Bone marrow (tissue), 2 donors: ENCODE results near the gene GAS6.
"Not testable (repeated sequence)": the region's sequence is repeated elsewhere in the genome, so short reads cannot be mapped to it uniquely, and the experiment has no call there.

Experiments used
- DNase-seq, 2 donors: peaks; one replicate each; lab custom pipeline; 2025; lab: John Stamatoyannopoulos, UW

Gene GAS6

DNA sequence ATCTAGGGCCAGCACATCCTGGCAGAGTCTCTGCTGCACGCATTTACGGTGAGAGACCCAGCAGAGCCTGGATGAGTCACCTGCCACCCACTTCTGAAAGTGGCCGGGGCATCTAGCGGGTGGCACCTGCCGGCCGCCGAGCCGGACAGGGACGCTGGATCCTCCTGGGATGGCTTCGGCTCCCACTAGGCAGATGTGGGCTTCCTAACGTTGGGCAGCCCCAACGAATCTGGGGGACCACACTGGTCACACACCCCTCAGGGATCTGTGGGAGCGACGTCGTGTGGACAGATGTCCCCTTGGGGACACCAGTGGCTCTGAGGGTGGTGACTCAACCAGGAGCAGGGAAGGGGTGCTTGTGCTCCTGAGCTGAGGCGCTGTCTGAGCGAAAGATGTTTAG lies 72.7 kb downstream of the GAS6 start:
- DNase-seq, result no peak

- not testable (repeated sequence) for DNase-seq
Observed at GRCh38 chr13:113789931-113790330, 73.9 kb downstream of the GAS6 start.

- no peak for DNase-seq
Observed at GRCh38 chr13:113789167-113789566, 74.7 kb downstream of the GAS6 start.

GRCh38 chr13:113788413-113789135 lies 75.3 kb downstream of the GAS6 start:
- no peak for DNase-seq

DNA sequence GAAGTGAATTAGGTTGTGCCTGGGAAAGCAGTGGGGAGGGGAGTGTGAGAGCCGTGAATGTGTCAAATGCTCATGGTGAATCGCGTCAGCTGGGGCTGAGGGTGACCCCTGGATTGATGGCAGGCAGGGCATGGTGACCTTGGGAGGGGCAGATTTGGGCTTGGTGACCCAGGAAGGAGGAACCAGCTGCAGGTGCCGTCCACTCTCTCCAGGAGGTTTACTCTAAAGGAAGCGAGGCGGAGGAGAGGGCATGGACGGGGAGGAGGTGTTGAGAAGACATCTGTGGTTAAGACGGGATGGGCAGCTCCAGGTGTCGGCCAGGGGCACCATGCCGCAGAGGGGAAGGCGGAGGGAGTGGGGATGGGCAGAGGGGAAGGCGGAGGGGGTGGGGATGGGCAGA lies 76.2 kb downstream of the GAS6 start:
- DNase-seq, result no peak

- DNase-seq, result peak in 1 of 2 donors; percentile 15
Observed at GRCh38 chr13:113786262-113786841, 77.5 kb downstream of the GAS6 start.

DNA sequence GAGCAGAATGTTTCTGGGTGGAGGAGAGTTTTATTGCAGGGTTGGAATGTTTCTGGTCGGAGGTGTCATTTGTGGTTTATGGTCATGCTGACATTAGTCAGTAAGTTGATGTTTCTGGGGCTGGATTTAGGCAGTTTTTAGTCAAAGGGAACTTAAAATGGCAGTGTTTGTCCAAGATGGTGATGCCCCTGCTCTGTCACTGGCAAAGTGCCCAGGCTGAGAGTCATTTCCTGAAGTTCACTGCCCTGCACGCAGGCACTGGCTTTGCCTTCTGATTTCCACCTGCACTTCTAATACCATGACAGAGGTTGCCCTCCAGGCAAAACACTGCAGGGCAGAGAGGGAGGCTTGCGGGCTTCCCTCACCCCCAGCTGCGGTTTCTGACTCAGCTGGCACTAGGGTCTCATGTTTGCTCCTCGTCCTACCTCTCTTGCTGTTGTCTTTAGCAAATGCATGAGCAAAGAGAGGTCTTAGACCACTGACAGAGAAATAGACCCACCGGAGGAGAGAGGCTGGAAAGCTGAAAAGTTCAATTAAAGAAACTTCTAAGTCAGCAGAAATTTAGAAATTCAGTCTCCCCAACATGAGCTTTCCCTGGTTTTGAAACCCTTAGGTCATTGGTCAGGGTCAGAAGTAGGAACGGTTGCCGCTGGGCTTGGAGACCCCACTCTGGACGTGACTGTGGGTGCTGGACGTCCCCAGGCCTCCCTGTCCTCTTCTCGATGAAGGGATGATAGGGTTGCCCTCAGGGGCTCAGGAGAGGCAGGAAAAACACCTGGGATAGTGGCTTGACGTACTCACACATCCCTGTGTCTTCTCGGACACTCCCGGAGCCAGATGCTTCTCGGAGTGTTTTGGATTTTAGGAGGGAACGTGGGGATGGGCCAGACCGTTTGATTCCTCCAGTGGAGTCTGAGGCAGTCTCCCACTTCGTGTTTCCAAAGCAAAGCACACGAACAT lies 78.5 kb downstream of the GAS6 start:
- peak in 1 of 2 donors; percentile 78 for DNase-seq

DNA sequence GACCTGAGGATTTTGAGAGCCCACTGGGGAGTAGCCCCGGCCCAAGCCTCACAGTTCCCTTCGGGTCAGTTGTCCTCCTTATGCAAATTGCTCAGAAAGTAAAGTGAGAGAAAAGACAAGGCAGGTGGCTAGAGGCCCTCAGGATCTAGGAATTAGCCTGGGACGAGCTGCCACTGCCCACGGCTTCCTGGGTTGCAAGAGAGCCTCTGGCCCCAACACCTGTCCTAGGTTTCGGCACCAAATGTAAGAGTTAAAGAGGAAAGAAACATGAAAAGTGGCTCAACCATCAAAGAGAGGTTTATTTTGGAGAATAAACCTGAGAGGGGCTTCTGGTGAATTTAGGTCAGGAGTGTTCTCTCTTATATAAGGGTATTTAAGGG lies 79.2 kb downstream of the GAS6 start:
- no peak for DNase-seq

DNA sequence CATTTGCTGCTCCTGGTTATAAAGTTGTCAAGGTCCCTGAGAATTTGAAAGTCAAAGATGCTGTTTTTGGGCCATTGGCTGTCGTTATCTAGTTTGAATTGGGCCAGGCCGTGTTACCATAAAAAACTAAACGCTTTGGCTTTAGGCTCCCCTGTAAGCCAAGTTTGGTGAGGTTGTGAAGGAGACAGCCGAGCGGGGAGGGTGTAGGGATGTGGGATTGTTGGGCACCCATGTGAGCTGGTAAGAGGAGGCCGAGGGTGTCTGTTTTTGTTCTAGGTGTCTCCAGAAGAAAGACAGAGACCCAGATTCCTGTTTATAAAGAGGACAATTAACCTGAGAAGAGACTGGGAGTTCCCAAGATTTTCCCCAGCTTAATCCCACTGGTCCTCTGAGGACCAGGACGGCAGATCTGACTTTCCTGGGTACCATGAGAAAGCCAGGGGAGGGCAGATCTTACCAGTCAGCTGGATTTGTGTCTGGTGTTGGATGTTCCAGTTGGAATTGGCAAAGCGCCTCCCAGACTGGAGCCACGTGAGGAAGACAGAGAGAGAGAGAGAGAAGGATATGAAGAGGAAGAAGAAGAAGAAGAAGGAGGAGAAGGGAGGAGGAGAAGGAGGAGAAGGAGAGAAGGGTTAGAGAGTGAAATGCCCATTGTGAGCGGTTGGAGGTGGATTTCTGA lies 79.8 kb downstream of the GAS6 start:
- DNase-seq, result no peak

- DNase-seq, result no peak
Observed at GRCh38 chr13:113783200-113783881, 80.5 kb downstream of the GAS6 start.

DNA sequence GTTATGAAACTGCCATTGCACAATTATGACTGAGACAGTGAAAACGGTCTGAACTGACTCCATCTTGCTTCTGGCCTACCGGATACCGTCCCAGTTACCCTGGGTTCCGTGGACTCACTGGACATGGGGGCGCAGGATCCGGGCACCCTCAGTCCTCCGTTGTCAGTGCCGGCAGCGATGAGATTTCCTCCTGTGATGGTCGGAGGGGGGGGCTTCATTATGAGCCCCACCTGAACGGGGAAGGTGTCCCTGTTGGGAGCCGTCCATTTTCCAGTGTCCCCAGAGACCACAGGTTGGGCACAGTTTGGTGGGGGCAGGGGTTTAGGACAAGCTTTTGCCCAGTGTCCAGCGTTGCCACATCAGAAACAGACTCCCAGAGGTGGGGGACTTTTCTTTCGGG lies 81.4 kb downstream of the GAS6 start:
- no peak for DNase-seq

DNA sequence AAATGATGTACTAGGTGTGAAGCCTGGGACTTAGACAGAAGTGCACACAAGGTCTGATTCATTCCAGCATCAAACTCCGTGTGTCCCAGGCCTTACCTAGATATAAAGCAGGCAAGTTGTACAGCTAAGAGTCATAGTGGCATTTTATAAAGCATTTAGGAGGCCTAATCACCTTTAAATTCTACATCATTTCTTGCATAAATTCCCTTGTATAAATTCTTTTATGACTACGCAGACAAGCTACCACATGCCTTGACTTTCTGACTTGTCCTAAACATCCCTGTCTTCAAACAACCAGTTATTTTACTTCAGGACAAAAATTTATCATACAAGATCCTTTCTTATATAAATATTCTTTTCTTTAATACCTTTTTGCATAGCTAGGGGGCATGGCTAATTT lies 82.3 kb downstream of the GAS6 start:
- no peak for DNase-seq

DNA sequence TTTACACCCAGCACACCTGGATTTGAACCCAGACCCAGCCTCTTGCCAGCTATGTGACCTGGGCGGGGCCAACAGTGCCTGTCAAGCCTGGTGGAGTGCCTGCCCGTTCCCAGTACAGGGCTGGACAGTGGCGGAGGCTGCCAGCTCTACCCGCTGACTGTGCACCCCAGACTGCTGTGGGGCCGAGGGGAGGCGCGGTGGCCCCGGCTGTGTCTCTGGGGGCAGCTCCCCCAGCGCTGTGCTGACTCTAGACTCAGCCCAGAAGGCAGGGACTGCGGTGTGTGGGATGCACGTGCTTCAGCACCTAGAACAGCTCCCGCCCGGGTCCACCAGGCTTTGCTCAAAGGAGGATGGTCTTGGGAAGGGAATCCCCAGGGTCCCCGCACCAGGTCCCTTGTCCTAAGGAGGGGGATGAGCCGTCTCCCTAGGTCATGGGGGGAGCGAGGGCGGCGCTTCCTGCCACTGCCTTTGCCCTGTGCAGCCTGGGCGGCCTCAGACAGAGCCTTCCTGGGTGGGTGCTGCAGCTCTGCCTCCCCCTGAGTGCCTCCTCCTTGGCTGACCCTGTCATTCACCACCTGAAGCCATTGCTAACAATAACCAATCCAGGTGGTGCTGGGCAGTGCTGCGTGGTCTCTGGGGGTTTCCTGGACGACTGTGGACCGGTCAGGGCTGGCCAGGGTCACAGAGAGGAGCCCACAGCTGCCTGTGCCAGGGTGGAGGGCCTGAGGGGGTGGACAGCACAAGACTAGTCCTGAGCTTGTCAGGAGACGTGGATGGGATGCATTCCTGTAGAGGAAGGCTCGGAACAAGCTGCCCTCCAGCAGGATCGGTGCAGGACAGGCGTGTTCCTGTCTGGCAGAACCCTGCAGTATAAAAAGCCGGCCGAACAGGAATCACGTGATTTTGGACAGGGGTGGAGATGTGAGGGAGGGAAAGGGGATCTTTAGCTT lies 86.3 kb downstream of the GAS6 start:
- no peak for DNase-seq

DNA sequence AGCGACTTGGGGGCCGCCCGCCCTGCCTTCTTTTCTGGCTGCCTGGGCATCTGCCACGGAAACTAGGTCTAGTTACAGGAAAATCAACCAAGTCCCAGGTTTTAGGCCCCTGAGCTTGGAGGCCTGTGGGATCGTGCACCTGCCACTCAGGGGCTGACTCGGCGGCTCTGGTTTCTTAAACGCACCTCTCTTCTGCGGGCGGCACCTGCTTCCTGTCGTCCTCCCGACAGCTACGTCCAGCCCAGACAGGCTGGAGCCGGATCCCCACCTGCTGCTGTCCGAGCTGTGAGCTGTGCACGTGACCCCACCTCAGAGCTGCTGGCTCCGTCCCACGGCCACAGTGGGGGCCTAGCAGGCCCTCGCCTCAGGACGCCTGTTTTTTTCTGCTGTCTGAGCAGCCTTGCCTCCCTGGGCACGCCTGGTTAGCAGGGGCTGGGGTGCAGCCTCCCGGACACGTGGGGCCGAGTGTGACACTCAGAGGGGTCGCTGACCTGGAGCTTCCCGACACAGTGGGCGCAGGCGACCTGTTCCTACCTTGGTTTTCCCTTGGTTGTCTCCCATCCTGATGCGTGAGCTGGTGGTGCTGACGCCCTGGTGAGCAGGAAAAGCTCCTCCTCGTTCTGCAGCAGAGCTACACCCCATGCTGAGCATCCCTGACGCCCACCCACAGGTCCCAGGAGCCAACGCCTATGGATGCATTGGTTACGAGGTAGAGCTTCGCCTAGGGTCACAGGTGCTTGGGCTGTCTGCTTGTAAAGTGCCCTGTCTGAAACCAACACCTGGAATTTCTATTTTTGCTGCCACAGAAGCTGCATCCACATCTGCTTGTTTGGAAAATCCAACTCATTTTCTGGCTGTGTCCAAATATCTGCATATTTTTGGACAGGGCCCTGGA lies 87.4 kb downstream of the GAS6 start:
- no peak for DNase-seq

DNA sequence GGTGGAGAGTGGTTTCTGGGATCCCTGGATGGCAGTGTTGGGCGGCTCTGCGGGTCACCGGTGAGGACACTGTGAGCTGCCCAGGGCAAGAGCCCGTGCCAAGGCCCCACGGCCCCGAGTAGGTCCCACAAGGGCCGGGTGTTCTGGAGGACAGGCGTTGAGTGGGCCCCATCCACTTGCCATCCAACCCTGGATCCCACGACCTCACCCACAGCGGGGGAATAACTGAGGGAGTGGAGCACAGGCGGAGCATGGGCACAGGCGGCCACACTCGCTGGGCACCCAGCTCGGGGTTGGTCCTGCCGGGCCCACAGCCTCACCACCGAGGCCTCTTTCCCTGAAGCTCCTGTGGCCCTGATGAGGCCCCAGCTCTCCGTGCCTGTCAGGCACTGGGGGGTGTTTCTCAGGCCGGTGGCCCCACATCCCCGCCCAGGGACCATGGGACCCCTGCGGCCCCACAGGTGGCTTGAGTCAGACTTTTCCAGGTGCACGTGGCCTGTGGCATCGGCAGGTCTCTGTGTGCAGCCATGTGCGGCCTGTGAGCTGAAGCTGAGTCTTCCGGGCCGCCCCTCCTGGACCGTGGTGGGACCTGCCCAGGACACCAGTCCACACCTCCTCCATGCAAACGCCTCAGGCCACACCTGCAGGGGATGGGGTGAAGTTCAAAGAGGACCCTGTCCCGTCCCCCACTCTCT lies 88.3 kb downstream of the GAS6 start:
- no peak for DNase-seq

GRCh38 chr13:113774177-113775107 lies 89.4 kb downstream of the GAS6 start:
- DNase-seq, result no peak

GRCh38 chr13:113771709-113772331 lies 92.1 kb downstream of the GAS6 start:
- peak in 1 of 2 donors; percentile 88 for DNase-seq
